GM23338 (cell line): ENCODE data around the gene CYP2W1.

Source experiments
- CREB1 ChIP-seq: fragments of 250-450 bp; sonication (Bioruptor Pico); IDR thresholded peaks from 2 replicates; pipeline ENCODE4 v1.5.0; 2020; ENCODE audit warnings: low read depth, mild to moderate bottlenecking, moderate library complexity
- EZH2 ChIP-seq: fragments of 200-600 bp; sonication (generic); IDR thresholded peaks from one replicate; pipeline ENCODE4 v1.8.0; 2017; ENCODE audit warnings: antibody characterized with exemption, mild to moderate bottlenecking, low read depth; ENCODE audit not compliant: unreplicated experiment
- EZH2phosphoT487 ChIP-seq: fragments of 200-600 bp; sonication (generic); IDR thresholded peaks from one replicate; pipeline ENCODE4 v1.8.1; 2018; ENCODE audit warnings: antibody characterized with exemption; ENCODE audit not compliant: unreplicated experiment
- JUNB ChIP-seq: IDR thresholded peaks from one replicate; pipeline ENCODE4 v1.6.1; 2016; ENCODE audit warnings: antibody characterized with exemption; ENCODE audit not compliant: unreplicated experiment
- NANOG ChIP-seq: IDR thresholded peaks from 2 replicates; pipeline ENCODE4 v1.6.1; 2016; ENCODE audit warnings: antibody characterized with exemption, borderline replicate concordance
- POLR2AphosphoS5 ChIP-seq: IDR thresholded peaks from 2 replicates; pipeline ENCODE4 v1.6.1; 2016; ENCODE audit warnings: antibody characterized with exemption, low read depth
- ZNF114 ChIP-seq: fragments of 250-450 bp; sonication (Bioruptor Pico); IDR thresholded peaks from 2 replicates; pipeline ENCODE4 v1.5.0; 2020; ENCODE audit warnings: mild to moderate bottlenecking, moderate library complexity
- ZNF331 ChIP-seq: fragments of 250-450 bp; sonication (Bioruptor Pico); IDR thresholded peaks from 2 replicates; pipeline ENCODE4 v1.5.0; 2020; ENCODE audit warnings: low read depth, mild to moderate bottlenecking, moderate library complexity
- TF ChIP-seq, protein P1 (sequence below), 2 experiments: fragments of 200-600 bp in 1 of 2; sonication (generic) in 1 of 2; conservative IDR thresholded peaks; 2 replicates each; pipeline versions ENCODE4 v1.5.1 to v1.6.1; 2016 to 2017; ENCODE audit warnings: antibody characterized with exemption in 2 of 2, low read depth in 2 of 2, mild to moderate bottlenecking in 2 of 2, moderate library complexity in 1 of 2
- TF ChIP-seq, protein P2 (sequence below): IDR thresholded peaks from one replicate; pipeline ENCODE4 v1.6.1; 2018; ENCODE audit warnings: antibody characterized with exemption; ENCODE audit not compliant: unreplicated experiment
- TF ChIP-seq, protein P3 (sequence below): IDR thresholded peaks from 2 replicates; pipeline ENCODE4 v1.6.1; 2016; ENCODE audit warnings: antibody characterized with exemption

DNA sequence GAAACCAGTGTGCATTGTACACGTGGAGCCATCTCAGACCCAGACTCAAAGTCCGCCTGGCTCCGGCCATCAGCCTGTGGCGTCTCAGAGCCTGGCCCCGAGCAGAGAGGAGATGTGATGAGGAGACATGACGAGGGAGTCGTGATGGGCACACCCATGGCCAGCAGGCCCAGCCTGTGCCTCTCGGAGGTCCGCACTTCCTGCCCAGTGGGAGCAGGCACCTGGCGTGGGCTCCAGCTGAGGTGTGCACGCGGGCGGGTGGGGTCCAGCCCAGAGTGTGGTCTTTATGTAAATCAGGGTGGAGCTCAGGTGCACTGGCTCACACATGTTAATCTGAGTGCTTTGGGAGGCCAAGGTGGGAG, 35.3 kb downstream of the CYP2W1 start:
- TF ChIP-seq, protein P1, sequence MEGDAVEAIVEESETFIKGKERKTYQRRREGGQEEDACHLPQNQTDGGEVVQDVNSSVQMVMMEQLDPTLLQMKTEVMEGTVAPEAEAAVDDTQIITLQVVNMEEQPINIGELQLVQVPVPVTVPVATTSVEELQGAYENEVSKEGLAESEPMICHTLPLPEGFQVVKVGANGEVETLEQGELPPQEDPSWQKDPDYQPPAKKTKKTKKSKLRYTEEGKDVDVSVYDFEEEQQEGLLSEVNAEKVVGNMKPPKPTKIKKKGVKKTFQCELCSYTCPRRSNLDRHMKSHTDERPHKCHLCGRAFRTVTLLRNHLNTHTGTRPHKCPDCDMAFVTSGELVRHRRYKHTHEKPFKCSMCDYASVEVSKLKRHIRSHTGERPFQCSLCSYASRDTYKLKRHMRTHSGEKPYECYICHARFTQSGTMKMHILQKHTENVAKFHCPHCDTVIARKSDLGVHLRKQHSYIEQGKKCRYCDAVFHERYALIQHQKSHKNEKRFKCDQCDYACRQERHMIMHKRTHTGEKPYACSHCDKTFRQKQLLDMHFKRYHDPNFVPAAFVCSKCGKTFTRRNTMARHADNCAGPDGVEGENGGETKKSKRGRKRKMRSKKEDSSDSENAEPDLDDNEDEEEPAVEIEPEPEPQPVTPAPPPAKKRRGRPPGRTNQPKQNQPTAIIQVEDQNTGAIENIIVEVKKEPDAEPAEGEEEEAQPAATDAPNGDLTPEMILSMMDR (conservative IDR thresholded peaks at IDR 0.05; ENCODE audit: low read depth in 2 of 2), result no peak
- TF ChIP-seq EZH2 (no peak), JUNB (no peak), POLR2AphosphoS5 (no peak), EZH2phosphoT487 (no peak), ZNF114 (CRISPR knock-in tag) (no peak), ZNF331 (no peak), CREB1 (CRISPR knock-in tag) (no peak), NANOG (no peak)
- TF ChIP-seq, protein P2, sequence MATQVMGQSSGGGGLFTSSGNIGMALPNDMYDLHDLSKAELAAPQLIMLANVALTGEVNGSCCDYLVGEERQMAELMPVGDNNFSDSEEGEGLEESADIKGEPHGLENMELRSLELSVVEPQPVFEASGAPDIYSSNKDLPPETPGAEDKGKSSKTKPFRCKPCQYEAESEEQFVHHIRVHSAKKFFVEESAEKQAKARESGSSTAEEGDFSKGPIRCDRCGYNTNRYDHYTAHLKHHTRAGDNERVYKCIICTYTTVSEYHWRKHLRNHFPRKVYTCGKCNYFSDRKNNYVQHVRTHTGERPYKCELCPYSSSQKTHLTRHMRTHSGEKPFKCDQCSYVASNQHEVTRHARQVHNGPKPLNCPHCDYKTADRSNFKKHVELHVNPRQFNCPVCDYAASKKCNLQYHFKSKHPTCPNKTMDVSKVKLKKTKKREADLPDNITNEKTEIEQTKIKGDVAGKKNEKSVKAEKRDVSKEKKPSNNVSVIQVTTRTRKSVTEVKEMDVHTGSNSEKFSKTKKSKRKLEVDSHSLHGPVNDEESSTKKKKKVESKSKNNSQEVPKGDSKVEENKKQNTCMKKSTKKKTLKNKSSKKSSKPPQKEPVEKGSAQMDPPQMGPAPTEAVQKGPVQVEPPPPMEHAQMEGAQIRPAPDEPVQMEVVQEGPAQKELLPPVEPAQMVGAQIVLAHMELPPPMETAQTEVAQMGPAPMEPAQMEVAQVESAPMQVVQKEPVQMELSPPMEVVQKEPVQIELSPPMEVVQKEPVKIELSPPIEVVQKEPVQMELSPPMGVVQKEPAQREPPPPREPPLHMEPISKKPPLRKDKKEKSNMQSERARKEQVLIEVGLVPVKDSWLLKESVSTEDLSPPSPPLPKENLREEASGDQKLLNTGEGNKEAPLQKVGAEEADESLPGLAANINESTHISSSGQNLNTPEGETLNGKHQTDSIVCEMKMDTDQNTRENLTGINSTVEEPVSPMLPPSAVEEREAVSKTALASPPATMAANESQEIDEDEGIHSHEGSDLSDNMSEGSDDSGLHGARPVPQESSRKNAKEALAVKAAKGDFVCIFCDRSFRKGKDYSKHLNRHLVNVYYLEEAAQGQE, result no peak
- TF ChIP-seq, protein P3, sequence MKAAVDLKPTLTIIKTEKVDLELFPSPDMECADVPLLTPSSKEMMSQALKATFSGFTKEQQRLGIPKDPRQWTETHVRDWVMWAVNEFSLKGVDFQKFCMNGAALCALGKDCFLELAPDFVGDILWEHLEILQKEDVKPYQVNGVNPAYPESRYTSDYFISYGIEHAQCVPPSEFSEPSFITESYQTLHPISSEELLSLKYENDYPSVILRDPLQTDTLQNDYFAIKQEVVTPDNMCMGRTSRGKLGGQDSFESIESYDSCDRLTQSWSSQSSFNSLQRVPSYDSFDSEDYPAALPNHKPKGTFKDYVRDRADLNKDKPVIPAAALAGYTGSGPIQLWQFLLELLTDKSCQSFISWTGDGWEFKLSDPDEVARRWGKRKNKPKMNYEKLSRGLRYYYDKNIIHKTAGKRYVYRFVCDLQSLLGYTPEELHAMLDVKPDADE, result no peak
